ENCODE data around the gene GLP2R. TPM values are rescaled to one million over a fixed set of nuclear protein-coding genes. Genes with fewer than 3 reads are reported as not detected.

Gene GLP2R
- polyA plus RNA-seq, 1 of the 3 experiments (the other 2 are of a cell fraction) = not detected

DNA sequence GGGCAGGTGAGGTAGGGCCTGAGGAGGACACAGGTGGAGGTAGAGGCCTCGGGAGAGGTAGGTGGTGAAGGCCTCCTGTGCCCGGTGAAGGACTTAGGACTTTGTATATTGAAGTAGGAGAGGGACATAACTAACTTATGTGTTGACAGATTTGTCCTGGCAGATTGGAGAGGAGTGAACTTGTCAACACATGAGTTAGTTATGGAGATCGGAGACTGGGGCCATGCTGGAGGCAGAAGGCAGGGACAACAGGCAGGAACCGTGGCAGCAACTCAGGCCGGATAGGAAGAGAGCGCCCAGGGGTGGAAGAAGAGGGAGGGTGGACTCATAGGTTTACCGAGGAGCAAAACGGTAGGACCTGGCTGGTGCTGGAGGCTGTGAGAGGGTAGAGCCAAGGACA lies 18.4 kb downstream of the GLP2R start (continued):
- TF ChIP-seq, protein P1, sequence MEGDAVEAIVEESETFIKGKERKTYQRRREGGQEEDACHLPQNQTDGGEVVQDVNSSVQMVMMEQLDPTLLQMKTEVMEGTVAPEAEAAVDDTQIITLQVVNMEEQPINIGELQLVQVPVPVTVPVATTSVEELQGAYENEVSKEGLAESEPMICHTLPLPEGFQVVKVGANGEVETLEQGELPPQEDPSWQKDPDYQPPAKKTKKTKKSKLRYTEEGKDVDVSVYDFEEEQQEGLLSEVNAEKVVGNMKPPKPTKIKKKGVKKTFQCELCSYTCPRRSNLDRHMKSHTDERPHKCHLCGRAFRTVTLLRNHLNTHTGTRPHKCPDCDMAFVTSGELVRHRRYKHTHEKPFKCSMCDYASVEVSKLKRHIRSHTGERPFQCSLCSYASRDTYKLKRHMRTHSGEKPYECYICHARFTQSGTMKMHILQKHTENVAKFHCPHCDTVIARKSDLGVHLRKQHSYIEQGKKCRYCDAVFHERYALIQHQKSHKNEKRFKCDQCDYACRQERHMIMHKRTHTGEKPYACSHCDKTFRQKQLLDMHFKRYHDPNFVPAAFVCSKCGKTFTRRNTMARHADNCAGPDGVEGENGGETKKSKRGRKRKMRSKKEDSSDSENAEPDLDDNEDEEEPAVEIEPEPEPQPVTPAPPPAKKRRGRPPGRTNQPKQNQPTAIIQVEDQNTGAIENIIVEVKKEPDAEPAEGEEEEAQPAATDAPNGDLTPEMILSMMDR (IDR thresholded peaks at IDR 0.05) = no peak
- TF ChIP-seq TCF12 (IDR thresholded peaks at IDR 0.05) (no peak), FOSL2 (IDR thresholded peaks at IDR 0.05; ENCODE audit: borderline replicate concordance, low read depth) (no peak), JUND (IDR thresholded peaks at IDR 0.05) (no peak), RFX5 (IDR thresholded peaks at IDR 0.05; ENCODE audit: low read length) (no peak), RXRA (IDR thresholded peaks at IDR 0.05; ENCODE audit: borderline replicate concordance, low read depth) (no peak), RAD21 (IDR thresholded peaks at IDR 0.05; ENCODE audit: low read length) (no peak), MEF2A (IDR thresholded peaks at IDR 0.05; ENCODE audit: borderline replicate concordance, low read depth) (no peak), NFIC (IDR thresholded peaks at IDR 0.05; ENCODE audit: borderline replicate concordance) (no peak), TEAD4 (IDR thresholded peaks at IDR 0.05; ENCODE audit: borderline replicate concordance, insufficient read depth) (no peak), EP300 (IDR thresholded peaks at IDR 0.05; ENCODE audit: borderline replicate concordance in 1 of 2, low read depth in 1 of 2, low read length in 1 of 2) (no peak)
- TF ChIP-seq, protein P2, sequence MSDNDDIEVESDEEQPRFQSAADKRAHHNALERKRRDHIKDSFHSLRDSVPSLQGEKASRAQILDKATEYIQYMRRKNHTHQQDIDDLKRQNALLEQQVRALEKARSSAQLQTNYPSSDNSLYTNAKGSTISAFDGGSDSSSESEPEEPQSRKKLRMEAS (IDR thresholded peaks at IDR 0.05; ENCODE audit: low read depth) = no peak

DNA sequence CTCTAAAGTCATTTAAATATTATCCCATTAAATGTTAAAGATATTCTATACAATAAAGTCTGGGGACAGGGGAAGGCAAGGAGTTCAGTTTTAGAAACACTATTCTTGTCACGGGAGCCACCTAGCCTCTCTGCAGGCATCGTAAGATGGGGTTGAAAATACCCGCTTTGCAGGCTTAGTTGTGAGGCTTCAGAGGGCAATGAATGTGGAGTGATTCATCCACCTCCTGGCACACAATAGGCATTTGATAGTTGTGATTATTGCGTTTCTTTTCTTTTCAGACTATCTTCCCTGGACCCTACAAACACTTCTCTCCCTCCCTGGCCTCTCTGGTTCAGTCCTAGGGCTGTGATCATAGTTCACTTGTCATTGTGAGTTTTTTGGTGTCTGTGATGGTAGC lies 19.6 kb downstream of the GLP2R start:
- TF ChIP-seq TCF12 (IDR thresholded peaks at IDR 0.05) = no peak
- TF ChIP-seq SIN3A (IDR thresholded peaks at IDR 0.05; ENCODE audit: borderline replicate concordance, low read depth, low read length) = no peak
- TF ChIP-seq GABPA (IDR thresholded peaks at IDR 0.05; ENCODE audit: low read depth) = no peak
- TF ChIP-seq CHD2 (IDR thresholded peaks at IDR 0.05; ENCODE audit: low read length, partially characterized antibody) = no peak
- no peak for TF ChIP-seq ELF1 (IDR thresholded peaks at IDR 0.05)
- TF ChIP-seq MXI1 (IDR thresholded peaks at IDR 0.05; ENCODE audit: low read depth, low read length) = no peak
- no peak for TF ChIP-seq SMC3 (IDR thresholded peaks at IDR 0.05; ENCODE audit: low read depth, low read length)
- no peak for TF ChIP-seq FOXM1 (IDR thresholded peaks at IDR 0.05; ENCODE audit: low read depth)
- TF ChIP-seq, protein P3, sequence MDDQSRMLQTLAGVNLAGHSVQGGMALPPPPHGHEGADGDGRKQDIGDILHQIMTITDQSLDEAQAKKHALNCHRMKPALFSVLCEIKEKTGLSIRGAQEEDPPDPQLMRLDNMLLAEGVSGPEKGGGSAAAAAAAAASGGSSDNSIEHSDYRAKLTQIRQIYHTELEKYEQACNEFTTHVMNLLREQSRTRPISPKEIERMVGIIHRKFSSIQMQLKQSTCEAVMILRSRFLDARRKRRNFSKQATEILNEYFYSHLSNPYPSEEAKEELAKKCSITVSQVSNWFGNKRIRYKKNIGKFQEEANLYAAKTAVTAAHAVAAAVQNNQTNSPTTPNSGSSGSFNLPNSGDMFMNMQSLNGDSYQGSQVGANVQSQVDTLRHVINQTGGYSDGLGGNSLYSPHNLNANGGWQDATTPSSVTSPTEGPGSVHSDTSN (IDR thresholded peaks at IDR 0.05) = no peak
- no peak for TF ChIP-seq FOXJ3 (CRISPR knock-in tag; IDR thresholded peaks at IDR 0.05)
- TF ChIP-seq, protein P4, sequence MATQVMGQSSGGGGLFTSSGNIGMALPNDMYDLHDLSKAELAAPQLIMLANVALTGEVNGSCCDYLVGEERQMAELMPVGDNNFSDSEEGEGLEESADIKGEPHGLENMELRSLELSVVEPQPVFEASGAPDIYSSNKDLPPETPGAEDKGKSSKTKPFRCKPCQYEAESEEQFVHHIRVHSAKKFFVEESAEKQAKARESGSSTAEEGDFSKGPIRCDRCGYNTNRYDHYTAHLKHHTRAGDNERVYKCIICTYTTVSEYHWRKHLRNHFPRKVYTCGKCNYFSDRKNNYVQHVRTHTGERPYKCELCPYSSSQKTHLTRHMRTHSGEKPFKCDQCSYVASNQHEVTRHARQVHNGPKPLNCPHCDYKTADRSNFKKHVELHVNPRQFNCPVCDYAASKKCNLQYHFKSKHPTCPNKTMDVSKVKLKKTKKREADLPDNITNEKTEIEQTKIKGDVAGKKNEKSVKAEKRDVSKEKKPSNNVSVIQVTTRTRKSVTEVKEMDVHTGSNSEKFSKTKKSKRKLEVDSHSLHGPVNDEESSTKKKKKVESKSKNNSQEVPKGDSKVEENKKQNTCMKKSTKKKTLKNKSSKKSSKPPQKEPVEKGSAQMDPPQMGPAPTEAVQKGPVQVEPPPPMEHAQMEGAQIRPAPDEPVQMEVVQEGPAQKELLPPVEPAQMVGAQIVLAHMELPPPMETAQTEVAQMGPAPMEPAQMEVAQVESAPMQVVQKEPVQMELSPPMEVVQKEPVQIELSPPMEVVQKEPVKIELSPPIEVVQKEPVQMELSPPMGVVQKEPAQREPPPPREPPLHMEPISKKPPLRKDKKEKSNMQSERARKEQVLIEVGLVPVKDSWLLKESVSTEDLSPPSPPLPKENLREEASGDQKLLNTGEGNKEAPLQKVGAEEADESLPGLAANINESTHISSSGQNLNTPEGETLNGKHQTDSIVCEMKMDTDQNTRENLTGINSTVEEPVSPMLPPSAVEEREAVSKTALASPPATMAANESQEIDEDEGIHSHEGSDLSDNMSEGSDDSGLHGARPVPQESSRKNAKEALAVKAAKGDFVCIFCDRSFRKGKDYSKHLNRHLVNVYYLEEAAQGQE (IDR thresholded peaks at IDR 0.05; ENCODE audit: low read depth, low read length) = no peak
- TF ChIP-seq RCOR1 (IDR thresholded peaks at IDR 0.05; ENCODE audit: low read length) = no peak
- TF ChIP-seq RAD21 (IDR thresholded peaks at IDR 0.05; ENCODE audit: low read length) = no peak
- TF ChIP-seq POLR2AphosphoS5 (IDR thresholded peaks at IDR 0.05; ENCODE audit: low read depth, low read length) = no peak
- TF ChIP-seq, protein P5, sequence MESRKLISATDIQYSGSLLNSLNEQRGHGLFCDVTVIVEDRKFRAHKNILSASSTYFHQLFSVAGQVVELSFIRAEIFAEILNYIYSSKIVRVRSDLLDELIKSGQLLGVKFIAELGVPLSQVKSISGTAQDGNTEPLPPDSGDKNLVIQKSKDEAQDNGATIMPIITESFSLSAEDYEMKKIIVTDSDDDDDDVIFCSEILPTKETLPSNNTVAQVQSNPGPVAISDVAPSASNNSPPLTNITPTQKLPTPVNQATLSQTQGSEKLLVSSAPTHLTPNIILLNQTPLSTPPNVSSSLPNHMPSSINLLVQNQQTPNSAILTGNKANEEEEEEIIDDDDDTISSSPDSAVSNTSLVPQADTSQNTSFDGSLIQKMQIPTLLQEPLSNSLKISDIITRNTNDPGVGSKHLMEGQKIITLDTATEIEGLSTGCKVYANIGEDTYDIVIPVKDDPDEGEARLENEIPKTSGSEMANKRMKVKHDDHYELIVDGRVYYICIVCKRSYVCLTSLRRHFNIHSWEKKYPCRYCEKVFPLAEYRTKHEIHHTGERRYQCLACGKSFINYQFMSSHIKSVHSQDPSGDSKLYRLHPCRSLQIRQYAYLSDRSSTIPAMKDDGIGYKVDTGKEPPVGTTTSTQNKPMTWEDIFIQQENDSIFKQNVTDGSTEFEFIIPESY (IDR thresholded peaks at IDR 0.05; ENCODE audit: borderline replicate concordance, low read depth) = no peak
- H3K4me3 ChIP-seq (ENCODE audit: low read depth in 2 of 2, low read length in 1 of 2) = no peak overlapping the region
- POLR2A ChIA-PET = no interaction called here
- no peaks in the 10 kb centered on the region for H3F3A ChIP-seq (replicated peaks; ENCODE audit: insufficient read depth)
- no peaks in the 10 kb centered on the region for H3K79me2 ChIP-seq (ENCODE audit: insufficient read depth)
- no peaks in the 10 kb centered on the region for H4K20me1 ChIP-seq (ENCODE audit: insufficient read depth)
- H2AFZ ChIP-seq (ENCODE audit: low read depth) = no peak overlapping the region
- peaks cover 5% of the 10 kb centered on the region; the same call in 1 of the 2 replicates for H3K27me3 ChIP-seq (ENCODE audit: insufficient read depth)
- no peaks in the 10 kb centered on the region for H3K9me2 ChIP-seq
- H3K36me3 ChIP-seq (replicated peaks in 1 of 2; ENCODE audit: control insufficient read depth in 1 of 2, insufficient read depth in 2 of 2, low read length in 1 of 2) = no peaks in the 10 kb centered on the region
- H3K27ac ChIP-seq (ENCODE audit: low read depth in 2 of 2, low read length in 1 of 2) = no peak overlapping the region
- CTCF ChIA-PET = interaction anchor here (1.4 kb wide), 1 partner anchor 11 kb away, joined by 8 read pairs; no protein-coding TSS in a partner anchor
- no peak for DNase-seq
- 17% methylated on average over 4 of the region's 4 CpGs for WGBS (ENCODE audit: low lambda C conversion rate)
- H3K4me2 ChIP-seq = no peak overlapping the region
- H3K9me3 ChIP-seq = no peaks in the 10 kb centered on the region
- H3K9ac ChIP-seq = no peak overlapping the region
- no peaks in the 10 kb centered on the region for H3K4me1 ChIP-seq (ENCODE audit: control insufficient read depth in 1 of 2, insufficient read depth in 2 of 2, low read depth in 1 of 2, low read length in 1 of 2)
